MG63 (cell line): ENCODE data around the gene RO60. TPM values are rescaled to one million over a fixed set of nuclear protein-coding genes. Genes with fewer than 3 reads are reported as not detected.
"Not testable (repeated sequence)": the region's sequence is repeated elsewhere in the genome, so short reads cannot be mapped to it uniquely, and the experiment has no call there.

Experiments used
- DNase-seq: peaks from one replicate; pipeline ENCODE4 v3.0.0-alpha.2; 2020
- H3K27me3 ChIP-seq: fragments of 250-450 bp; sonication (Bioruptor Pico); 2 replicates; pipeline ENCODE4 v1.5.1; 2020; ENCODE audit warnings: mild to moderate bottlenecking, moderate library complexity
- H3K36me3 ChIP-seq: fragments of 250-450 bp; sonication (Bioruptor Pico); 2 replicates; pipeline ENCODE4 v1.5.1; 2020; ENCODE audit warnings: mild to moderate bottlenecking, moderate library complexity
- H3K4me3 ChIP-seq: fragments of 250-450 bp; sonication (Bioruptor Pico); 2 replicates; pipeline ENCODE4 v1.5.1; 2020; ENCODE audit warnings: mild to moderate bottlenecking, moderate library complexity
- H3K9me3 ChIP-seq: fragments of 250-450 bp; sonication (Bioruptor Pico); 2 replicates; pipeline ENCODE4 v1.5.1; 2020; ENCODE audit warnings: mild to moderate bottlenecking, moderate library complexity
- total RNA-seq: library from RNA; depleted of rRNA; stranded (reverse); fragments of >200 nt; shearing (Covaris generic); gene quantifications from 2 replicates; pipeline ENCODE4 v1.2.3, GENCODE V29; 2014; ENCODE audit warnings: low replicate concordance

Gene RO60
- total RNA-seq, 1 experiment from 2014 or later: 81.6 TPM

DNA sequence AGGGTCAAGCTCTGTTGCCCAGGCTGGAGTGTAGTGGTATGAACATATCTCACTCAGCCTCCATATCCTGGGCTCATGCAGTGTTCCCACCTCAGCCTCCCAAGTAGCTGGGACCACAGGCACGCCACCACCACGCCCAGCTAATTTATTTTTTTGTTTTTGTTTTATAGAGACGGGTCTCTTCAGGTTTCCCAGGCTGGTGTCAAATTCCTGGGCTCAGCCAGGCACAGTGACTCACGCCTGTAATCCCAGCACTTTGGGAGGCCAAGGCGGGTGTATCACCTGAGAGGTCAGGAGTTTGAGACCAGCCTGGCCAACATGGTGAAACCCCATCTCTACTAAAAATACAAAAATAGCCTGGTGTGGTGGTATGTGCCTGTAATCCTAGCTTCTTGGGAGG is 10.5 kb upstream of the RO60 start:
- DNase-seq, H3K27me3 ChIP-seq, H3K4me3 ChIP-seq, H3K9me3 ChIP-seq: not testable (repeated sequence)
- peaks cover 63% of the 10 kb centered on the region for H3K36me3 ChIP-seq

DNA sequence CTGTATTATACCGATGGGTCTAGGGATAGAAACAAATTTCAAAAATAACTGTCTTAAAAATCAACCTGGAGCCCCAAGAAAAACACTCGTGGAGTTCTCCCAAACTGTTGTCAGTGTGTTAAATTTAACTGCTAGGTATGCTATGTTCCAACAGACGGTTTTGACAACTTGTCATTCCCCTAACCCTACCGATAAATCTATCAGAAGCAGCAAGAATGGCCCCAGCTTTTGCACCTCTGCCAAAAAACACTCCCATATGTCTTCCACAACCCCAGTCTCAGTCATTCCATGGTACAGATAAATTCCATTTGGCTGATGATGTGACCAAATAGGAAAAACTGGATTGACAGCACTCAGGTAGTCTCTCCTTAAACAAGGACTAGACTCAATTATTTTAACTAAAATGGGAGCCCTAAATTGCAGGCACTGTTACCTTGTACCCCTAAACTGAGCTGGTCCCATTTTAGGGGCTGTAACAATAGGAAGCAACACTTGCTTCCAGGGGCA is 5.2 kb upstream of the RO60 start:
- H3K27me3 ChIP-seq: no peaks in the 10 kb centered on the region
- no peak for DNase-seq
- peaks cover 37% of the 10 kb centered on the region for H3K36me3 ChIP-seq
- H3K4me3 ChIP-seq: no peak overlapping the region
- H3K9me3 ChIP-seq: no peaks in the 10 kb centered on the region

DNA sequence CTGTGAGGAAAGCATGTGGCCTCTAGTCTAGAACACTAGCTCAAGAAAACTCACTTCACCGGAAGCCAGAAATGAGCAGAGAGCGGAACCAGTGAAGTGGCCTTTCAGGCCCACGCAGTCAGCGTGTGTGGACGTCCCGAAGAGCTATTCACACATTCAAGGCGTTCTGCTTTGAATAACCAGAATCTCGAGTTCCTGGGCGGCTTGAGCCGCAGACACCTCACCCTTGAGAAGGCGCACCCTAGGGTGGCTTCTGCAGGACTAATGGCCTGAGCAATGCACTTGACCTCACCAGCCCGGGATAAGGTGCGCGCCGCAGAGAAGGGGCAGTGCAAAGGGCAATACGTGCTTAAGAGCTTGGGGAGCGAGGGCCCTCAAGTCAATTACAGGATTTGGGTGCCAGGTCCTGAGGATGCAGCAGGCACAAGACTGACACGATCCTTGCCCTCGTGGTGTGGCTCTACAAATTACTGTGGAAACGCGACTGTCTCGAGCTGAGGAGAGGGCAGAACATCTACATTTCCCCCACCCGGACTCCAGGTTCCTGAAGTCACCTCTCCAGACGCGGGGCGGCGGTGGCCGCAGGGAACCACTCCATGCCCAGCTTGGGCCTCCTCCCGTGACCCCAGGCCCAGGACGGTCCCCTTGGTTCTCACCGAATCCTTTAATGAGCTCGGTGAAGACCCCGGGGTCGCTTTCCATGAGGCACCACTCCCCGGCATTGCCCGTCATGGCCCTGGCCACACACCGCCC is 707 bp upstream of the RO60 start:
- DNase-seq: peak; percentile 50
- Histone ChIP-seq H3K4me3 (peak overlapping the region; percentile 89), H3K27me3 (no peaks in the 10 kb centered on the region), H3K36me3 (peaks cover 27% of the 10 kb centered on the region), H3K9me3 (peaks cover 4% of the 10 kb centered on the region; the same call in 1 of the 2 replicates)

DNA sequence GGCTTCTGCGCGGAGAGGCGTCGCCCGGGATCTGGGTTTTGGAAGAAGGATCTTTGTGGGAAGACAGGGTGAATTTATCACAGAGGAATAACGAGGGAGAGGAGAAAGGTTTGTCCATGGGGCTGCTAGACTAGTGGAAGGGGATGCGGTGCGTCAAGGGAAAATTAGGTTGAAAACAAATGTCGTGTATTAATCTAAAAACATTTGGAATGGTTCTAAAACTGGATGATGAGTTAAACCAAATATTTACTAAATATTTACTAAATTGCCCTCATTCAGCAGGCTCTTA is 647 bp downstream of the RO60 start:
- Histone ChIP-seq H3K4me3 (peak overlapping the region; percentile 89), H3K27me3 (no peaks in the 10 kb centered on the region), H3K36me3 (peaks cover 27% of the 10 kb centered on the region), H3K9me3 (peaks cover 4% of the 10 kb centered on the region; the same call in 1 of the 2 replicates)
- DNase-seq: no peak

DNA sequence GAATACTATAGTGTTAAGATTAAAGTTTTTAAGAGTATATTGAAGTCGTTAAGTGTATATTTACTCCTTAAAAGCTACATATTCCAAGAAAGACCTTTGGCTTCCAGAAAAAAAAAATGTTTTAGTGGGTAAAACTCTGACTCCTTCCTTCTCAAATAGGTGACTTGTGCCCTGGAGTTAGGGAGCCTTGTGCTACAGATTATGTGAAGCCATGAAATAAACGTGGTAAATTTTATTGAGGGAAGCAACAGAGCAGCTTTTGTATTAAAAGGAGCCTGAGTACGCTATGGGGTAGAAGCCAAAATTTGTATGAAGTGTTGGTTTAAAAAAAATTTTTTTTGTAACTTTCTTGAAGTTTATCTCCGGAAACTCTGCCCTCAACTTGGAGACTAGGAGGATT is 994 bp downstream of the RO60 start:
- H3K36me3 ChIP-seq: peaks cover 27% of the 10 kb centered on the region
- H3K4me3 ChIP-seq: peak overlapping the region; percentile 89
- no peak for DNase-seq
- H3K27me3 ChIP-seq: no peaks in the 10 kb centered on the region
- H3K9me3 ChIP-seq: peaks cover 4% of the 10 kb centered on the region; the same call in 1 of the 2 replicates

DNA sequence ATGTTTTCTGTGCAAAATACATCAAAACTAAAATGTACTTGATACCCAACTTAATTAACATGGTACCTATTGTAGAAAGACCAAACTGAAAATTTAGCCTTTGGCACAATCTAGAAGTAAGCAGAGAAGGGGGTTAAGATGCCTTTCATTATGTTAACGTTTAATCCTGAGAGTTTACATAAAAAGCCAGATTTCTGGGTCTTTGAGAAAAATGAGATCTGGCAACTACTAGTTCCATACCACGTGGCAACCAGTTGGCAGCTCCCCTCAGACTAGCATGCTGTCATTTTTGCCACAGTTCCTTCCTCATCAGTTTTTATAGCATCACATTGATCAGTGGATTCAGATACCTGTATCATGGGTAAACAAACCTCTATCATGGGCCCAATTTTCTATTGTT is 1.5 kb downstream of the RO60 start:
- peaks cover 4% of the 10 kb centered on the region; the same call in 1 of the 2 replicates for H3K9me3 ChIP-seq
- peak overlapping the region; percentile 89 for H3K4me3 ChIP-seq
- no peaks in the 10 kb centered on the region for H3K27me3 ChIP-seq
- peak; percentile 47 for DNase-seq
- H3K36me3 ChIP-seq: peaks cover 22% of the 10 kb centered on the region

DNA sequence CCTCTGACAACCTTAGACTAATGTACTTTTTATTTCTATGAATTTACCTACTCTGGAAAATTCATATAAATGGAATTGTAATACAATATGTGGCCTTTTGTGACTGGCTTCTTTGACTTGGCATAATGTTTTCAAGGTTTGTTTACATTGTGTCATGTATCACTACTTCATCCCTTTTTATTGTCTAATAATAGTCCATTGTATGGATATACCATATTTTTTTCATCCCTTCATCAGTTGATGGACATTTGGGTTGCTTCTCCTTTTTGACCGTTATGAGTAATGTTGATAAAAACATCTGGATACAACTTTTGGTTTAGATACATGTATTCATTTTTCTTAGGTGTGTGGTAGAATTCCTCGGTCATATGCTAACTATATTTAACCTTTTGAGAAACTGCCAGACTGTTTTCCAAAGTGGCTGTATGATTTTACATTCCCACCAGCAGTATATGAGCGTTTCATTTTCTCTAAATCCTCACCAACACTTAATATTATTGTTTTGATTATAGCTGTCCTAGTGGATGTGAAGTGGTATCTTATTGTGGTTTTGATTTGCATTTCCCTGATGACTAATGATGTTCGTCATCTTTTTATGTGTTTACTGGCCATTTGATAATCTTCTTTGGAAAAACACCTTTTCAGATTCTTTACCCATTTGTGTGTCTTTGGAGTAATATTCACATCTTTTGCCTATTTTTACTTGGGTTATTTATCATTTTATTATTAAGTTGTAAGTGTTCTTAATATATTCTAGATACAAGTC is 3.5 kb downstream of the RO60 start:
- Histone ChIP-seq H3K36me3 (peaks cover 15% of the 10 kb centered on the region), H3K9me3 (peaks cover 4% of the 10 kb centered on the region; the same call in 1 of the 2 replicates), H3K4me3 (no peak overlapping the region), H3K27me3 (no peaks in the 10 kb centered on the region)
- DNase-seq: no peak

DNA sequence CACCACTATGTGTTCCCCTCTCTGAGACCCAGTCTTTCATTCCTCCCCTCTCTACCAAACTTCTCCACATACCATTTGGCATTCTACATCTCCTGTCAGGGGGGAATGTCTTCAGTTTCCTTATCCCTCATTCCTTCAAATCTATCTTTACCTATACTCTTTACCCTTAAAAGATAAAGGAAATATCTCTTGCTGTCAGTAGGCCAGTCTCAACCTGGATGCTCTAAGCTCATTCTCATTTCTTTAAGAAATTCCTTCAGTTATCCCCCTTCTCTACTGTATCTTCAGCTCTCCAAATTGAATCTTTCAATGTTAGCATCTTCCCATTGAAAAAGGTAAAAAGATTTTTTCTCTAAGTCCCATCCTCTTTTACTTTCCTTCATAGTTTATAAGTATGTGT is 6.5 kb downstream of the RO60 start:
- DNase-seq: no peak
- Histone ChIP-seq H3K27me3 (no peaks in the 10 kb centered on the region), H3K36me3 (peaks cover 26% of the 10 kb centered on the region), H3K9me3 (peaks cover 4% of the 10 kb centered on the region; the same call in 1 of the 2 replicates), H3K4me3 (no peak overlapping the region)

DNA sequence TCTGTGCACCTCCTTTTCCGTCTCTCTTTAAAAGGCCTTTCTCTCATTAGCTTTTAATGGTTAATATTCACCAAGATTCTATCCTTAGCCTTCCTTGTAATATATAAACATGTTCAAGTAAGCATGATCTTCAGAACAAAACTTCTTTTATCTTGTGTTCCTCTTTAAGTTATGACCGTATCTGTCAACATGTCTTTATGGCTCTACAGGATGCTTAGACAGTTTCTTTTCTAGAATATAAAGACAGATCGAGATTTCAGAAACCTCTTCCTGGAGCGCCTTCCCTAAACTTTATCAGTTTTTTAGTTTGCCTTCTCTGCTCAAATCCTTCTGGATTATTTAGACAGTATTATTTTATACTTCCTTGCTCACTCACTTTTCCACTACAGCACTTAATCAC is 7.2 kb downstream of the RO60 start:
- H3K36me3 ChIP-seq: peaks cover 26% of the 10 kb centered on the region
- no peak for DNase-seq
- no peak overlapping the region for H3K4me3 ChIP-seq
- peaks cover 4% of the 10 kb centered on the region; the same call in 1 of the 2 replicates for H3K9me3 ChIP-seq
- no peaks in the 10 kb centered on the region for H3K27me3 ChIP-seq

DNA sequence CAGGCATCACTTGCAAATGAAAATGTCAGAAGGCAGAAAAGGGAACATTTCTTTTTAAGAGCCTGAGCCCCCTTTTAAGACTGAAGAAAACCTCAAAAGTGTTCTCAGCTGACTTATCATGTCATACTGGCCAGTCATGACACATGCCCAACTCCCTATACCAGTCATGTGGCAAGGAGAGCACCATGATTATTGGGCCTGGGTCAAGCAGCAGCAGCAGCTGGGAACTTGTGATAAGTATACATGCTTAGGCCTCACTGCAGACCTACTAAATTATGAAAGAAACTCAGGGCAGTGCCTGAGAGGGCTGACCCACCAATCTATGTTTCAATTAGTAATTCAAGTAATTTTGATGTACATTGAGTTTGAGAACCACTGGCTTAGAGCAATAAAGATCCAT is 8.6 kb downstream of the RO60 start:
- no peaks in the 10 kb centered on the region for H3K27me3 ChIP-seq
- peaks cover 18% of the 10 kb centered on the region for H3K36me3 ChIP-seq
- no peaks in the 10 kb centered on the region for H3K9me3 ChIP-seq
- H3K4me3 ChIP-seq: no peak overlapping the region
- DNase-seq: no peak

DNA sequence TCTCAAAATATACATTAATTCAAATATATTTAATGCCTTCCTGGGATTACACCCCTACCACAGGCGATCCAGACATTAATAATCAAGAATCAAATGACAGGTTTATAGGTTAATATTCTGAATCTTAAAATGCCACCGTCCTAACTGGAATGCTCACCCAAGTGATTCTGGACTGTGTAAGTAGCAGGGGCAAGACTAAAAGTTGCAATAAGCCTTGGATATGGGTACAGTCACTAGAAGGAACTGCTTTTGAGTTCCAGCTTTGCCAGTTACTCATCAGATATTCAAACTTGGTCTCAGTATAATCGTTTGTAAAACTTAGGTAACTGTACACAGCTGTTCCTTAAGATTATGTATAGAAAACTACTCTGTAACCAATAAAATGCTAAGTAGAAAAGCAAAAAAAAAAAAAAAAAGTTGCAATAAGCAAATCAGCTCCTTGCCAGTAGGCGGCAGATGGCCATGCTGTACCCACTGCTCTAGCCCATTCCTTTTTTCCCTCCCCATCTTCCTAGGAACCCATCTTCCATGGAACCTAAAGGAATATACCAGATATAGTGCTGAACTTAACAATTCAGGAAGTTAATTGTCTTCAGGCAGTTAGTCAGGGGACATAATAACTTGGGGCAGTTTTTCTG is 10.5 kb downstream of the RO60 start:
- Histone ChIP-seq H3K4me3 (no peak overlapping the region), H3K9me3 (no peaks in the 10 kb centered on the region), H3K27me3 (no peaks in the 10 kb centered on the region), H3K36me3 (peaks cover 22% of the 10 kb centered on the region)
- peak; percentile 7 for DNase-seq

DNA sequence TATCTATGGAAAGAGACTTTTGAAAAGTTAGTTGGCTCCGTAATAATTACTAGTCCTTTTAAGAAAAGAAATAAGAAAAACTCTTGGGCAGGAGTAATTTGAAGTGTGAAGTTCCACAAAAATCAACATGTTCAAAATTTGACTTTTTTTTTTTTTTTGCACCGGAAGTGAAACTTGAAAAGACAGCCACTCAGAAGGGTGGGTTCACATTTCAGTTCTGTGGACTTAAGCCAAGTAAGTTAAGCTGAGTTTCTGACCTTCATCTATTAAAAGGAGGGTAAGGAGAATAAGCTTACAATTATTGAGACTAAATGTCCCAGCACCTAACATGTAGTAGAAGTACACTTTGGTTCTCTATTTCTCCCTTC is 11.0 kb downstream of the RO60 start:
- no peaks in the 10 kb centered on the region for H3K27me3 ChIP-seq
- H3K4me3 ChIP-seq: no peak overlapping the region
- no peaks in the 10 kb centered on the region for H3K9me3 ChIP-seq
- no peak for DNase-seq
- H3K36me3 ChIP-seq: peaks cover 22% of the 10 kb centered on the region

DNA sequence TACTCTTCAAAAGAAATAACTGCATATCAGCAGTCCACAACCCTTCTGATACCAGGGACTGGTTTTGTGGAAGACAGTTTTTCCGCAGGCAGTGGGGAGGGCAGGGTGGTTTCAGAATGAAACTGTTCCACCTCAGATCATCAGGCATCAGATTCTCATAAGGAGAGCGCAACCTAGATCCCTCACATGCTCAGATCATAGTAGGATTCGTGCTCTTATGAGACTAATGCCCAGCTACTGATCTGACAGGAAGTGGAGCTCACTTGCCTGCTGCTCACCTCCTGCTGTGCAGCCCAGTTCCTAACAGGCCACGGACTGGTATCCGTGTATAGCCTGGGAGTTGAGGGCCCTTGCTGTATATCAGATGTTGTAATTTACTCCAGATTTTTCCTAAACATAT is 11.5 kb downstream of the RO60 start:
- Histone ChIP-seq H3K4me3 (no peak overlapping the region), H3K36me3 (peaks cover 27% of the 10 kb centered on the region), H3K9me3 (no peaks in the 10 kb centered on the region), H3K27me3 (no peaks in the 10 kb centered on the region)
- peak; percentile 17 for DNase-seq

DNA sequence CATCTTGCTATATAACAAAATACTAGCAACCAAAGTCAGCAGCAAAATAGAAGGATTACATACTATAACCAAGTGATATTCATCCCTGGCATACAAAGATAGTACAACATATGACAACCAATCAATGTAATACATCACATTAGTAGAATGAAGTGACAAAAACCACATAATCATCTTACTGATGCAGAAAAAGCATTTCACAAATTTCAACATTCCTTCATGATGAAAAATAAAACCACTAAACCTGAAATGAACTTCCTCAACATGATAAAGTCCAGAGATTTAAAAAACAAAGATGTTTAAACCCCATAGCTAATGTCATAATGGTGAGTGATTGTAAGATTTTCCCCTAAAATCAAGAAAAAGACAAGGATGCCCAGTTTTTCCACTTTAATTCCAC is 18.6 kb downstream of the RO60 start:
- no peak for DNase-seq
- Histone ChIP-seq H3K9me3 (peaks cover 13% of the 10 kb centered on the region), H3K4me3 (no peak overlapping the region), H3K36me3 (peaks cover 67% of the 10 kb centered on the region), H3K27me3 (no peaks in the 10 kb centered on the region)

DNA sequence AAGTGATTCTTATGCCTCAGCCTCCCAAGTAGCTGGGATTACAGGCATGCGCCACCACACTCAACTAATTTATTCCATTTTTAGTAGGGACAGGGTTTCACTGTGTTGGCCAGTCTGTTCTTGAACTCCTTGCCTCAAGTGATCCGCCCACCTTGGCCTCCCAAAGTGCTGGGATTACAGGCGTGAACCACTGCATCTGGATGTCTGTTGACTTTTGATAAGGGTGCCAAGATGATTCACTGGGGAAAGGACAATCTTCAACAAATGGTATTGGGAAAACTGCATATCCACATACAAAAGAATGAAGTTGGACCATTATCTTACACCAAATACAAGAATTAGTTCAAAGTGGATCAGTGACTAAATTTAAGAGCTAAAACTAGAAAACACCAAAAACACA is 19.8 kb downstream of the RO60 start:
- Histone ChIP-seq H3K4me3 (no peak overlapping the region), H3K36me3 (peaks cover 74% of the 10 kb centered on the region), H3K9me3 (peaks cover 13% of the 10 kb centered on the region), H3K27me3 (no peaks in the 10 kb centered on the region)
- peak; percentile 26 for DNase-seq

DNA sequence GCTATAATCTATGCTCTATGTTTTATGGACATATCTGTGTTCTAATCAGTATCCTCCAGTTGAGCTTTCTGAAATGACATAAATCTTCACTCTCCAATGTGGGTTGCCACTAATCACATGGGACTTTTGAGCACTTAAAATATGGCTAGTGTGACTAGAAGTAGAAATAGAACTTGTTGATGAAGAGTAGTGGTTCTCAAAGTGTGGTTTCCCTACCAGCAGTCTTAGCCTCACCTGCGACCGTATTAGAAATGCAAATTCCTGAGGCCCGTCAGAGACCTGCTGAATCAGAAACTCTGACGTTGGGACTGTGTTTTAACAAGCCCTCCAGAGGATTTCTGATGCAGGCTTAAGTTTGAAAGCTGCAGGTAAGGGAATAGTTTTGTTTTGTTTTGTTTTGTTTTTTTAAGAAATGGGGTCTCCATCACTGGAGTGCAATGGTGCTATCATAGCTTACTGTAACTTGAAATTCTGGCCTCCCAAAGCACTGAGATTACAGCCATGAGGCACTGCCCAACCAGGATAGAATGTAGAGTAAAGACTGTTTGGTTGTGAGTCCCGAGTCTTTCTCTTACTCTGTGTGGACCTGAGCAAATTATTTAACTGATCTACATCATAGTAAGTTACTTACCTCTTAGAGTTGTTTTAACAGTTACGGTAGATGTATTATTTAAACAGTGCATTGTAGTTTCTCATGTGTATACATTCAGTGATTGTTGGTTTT is 24.1 kb downstream of the RO60 start:
- Histone ChIP-seq H3K9me3 (peaks cover 3% of the 10 kb centered on the region), H3K36me3 (peaks cover 65% of the 10 kb centered on the region), H3K27me3 (no peaks in the 10 kb centered on the region), H3K4me3 (no peak overlapping the region)
- no peak for DNase-seq

DNA sequence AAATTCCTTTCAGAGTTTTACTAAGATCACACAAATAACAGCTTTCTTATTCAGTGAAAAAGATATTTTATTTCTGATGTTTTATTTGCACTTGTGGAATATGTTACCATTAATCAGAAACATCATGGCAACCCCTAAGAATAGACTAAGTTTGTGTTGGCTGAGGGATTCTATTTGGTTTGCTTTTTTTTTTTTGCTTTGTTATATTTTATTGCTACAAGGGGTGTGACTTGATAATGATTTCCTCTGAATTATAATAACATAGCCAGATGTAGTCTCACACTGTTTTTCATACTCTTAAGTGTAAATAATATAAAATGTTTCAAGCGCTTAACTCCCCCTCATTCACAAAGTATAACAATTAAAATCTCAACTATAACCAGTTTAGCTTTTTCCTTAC is 25.9 kb downstream of the RO60 start:
- Histone ChIP-seq H3K27me3 (no peaks in the 10 kb centered on the region), H3K4me3 (no peak overlapping the region), H3K9me3 (no peaks in the 10 kb centered on the region), H3K36me3 (peaks cover 60% of the 10 kb centered on the region)
- DNase-seq: no peak
